IMR-90 (cell line): ENCODE measurements around the gene RNFT2. TPM values are rescaled to one million over a fixed set of nuclear protein-coding genes. Genes with fewer than 3 reads are reported as not detected.

ENCODE experiments used
- ATAC-seq: fragments of 200-7000 bp; cut with Tn5 transposase; 2 replicates; pipeline ENCODE4 v1.9.1; 2020; ENCODE audit warnings: low read depth, mild to moderate bottlenecking, moderate library complexity
- BruUV-seq: library from RNA; stranded (reverse); fragments of 400-500 nt; replicated peaks from 2 replicates; lab custom pipeline; 2021; lab: Mats Ljungman, UMichigan
- CTCF ChIA-PET: fragments of 300-600 bp; formaldehyde crosslinking; extraction: SDS; loops from one replicate; lab custom pipeline; 2021; ENCODE audit warnings: antibody characterized with exemption; lab: Yijun Ruan, JAX
- POLR2A ChIA-PET: fragments of 300-600 bp; sonication (Branson Sonifier 250); formaldehyde crosslinking; loops from one replicate; lab custom pipeline; 2022; ENCODE audit warnings: antibody characterized with exemption; ENCODE audit not compliant: unreplicated experiment; lab: Charles Lee
- DNase-seq: peaks from one replicate; pipeline ENCODE4 v3.0.0; 2013
- H2AFZ ChIP-seq: replicated peaks from 2 replicates; pipeline ENCODE3; 2013; ENCODE audit warnings: low read length, mild to moderate bottlenecking; ENCODE audit not compliant: poor library complexity
- H2AK5ac ChIP-seq: 2 replicates; pipeline ENCODE4 v1.6.1; 2013; ENCODE audit warnings: low read depth, low read length, inconsistent platforms
- H2AK9ac ChIP-seq: replicated peaks from 2 replicates; pipeline ENCODE3; 2013; ENCODE audit warnings: mild to moderate bottlenecking, low read depth, low read length, moderate library complexity; ENCODE audit not compliant: poor library complexity
- H2BK120ac ChIP-seq: 2 replicates; pipeline ENCODE4 v1.6.1; 2013; ENCODE audit warnings: low read depth, low read length, inconsistent platforms
- H2BK15ac ChIP-seq: 3 replicates; pipeline ENCODE4 v1.6.1; 2013; ENCODE audit warnings: low read depth, low read length, inconsistent platforms
- H2BK20ac ChIP-seq: 2 replicates; pipeline ENCODE4 v1.6.1; 2013; ENCODE audit warnings: low read depth, mild to moderate bottlenecking, inconsistent platforms, low read length, moderate library complexity
- H2BK5ac ChIP-seq: 2 replicates; pipeline ENCODE4 v1.6.1; 2013; ENCODE audit warnings: mild to moderate bottlenecking, low read depth, low read length, inconsistent platforms; ENCODE audit not compliant: poor library complexity, severe bottlenecking
- H3K14ac ChIP-seq: replicated peaks from 2 replicates; pipeline ENCODE4 v1.6.1; 2013; ENCODE audit warnings: low read depth, low read length, inconsistent platforms
- H3K18ac ChIP-seq: 2 replicates; pipeline ENCODE4 v1.6.1; 2013; ENCODE audit warnings: low read depth, low read length, control low read depth
- H3K23ac ChIP-seq: 2 replicates; pipeline ENCODE4 v1.6.1; 2013; ENCODE audit warnings: low read depth, low read length, inconsistent platforms
- H3K27ac ChIP-seq: 2 replicates; pipeline ENCODE4 v1.5.1; 2013; ENCODE audit warnings: mild to moderate bottlenecking, control low read depth, low read length; ENCODE audit not compliant: insufficient read depth
- H3K27me3 ChIP-seq: 2 replicates; pipeline ENCODE4 v1.6.1; 2013; ENCODE audit warnings: low read length; ENCODE audit not compliant: control insufficient read depth, insufficient read depth
- H3K36me3 ChIP-seq: 2 replicates; pipeline ENCODE4 v1.6.1; 2013; ENCODE audit warnings: low read length, mixed read lengths; ENCODE audit not compliant: control insufficient read depth, insufficient read depth
- H3K4ac ChIP-seq: 2 replicates; pipeline ENCODE4 v1.6.1; 2013; ENCODE audit warnings: low read depth, low read length, inconsistent platforms
- H3K4me1 ChIP-seq: 2 replicates; pipeline ENCODE4 v1.6.1; 2013; ENCODE audit warnings: low read length, mixed read lengths; ENCODE audit not compliant: control insufficient read depth, insufficient read depth
- H3K4me2 ChIP-seq: 2 replicates; pipeline ENCODE4 v1.6.1; 2013; ENCODE audit warnings: low read depth, mild to moderate bottlenecking, control low read depth, low read length, moderate library complexity
- H3K4me3 ChIP-seq: 2 replicates; pipeline ENCODE4 v1.5.1; 2013; ENCODE audit warnings: low read depth, mild to moderate bottlenecking, control low read depth, low read length, moderate library complexity; ENCODE audit not compliant: insufficient read depth
- H3K56ac ChIP-seq: 2 replicates; pipeline ENCODE4 v1.6.1; 2013; ENCODE audit warnings: low read length, inconsistent platforms; ENCODE audit not compliant: insufficient read depth; ENCODE audit errors: extremely low read depth
- H3K79me1 ChIP-seq, 2 experiments: 2 replicates each; pipeline ENCODE4 v1.6.1; 2013; ENCODE audit warnings: low read length in 2 of 2, inconsistent platforms in 1 of 2, low read depth in 1 of 2
- H3K9ac ChIP-seq: 2 replicates; pipeline ENCODE4 v1.6.1; 2013; ENCODE audit warnings: low read depth, low read length, control low read depth
- H3K9me1 ChIP-seq: 2 replicates; pipeline ENCODE4 v1.6.1; 2013; ENCODE audit warnings: low read length, inconsistent platforms; ENCODE audit not compliant: insufficient read depth
- H3K9me3 ChIP-seq: 2 replicates; pipeline ENCODE4 v1.6.1; 2013; ENCODE audit warnings: low read length; ENCODE audit not compliant: control insufficient read depth, insufficient read depth
- H4K20me1 ChIP-seq: 2 replicates; pipeline ENCODE4 v1.6.1; 2013; ENCODE audit warnings: low read length, inconsistent platforms; ENCODE audit not compliant: insufficient read depth
- H4K5ac ChIP-seq: 2 replicates; pipeline ENCODE4 v1.6.1; 2013; ENCODE audit warnings: mild to moderate bottlenecking, low read depth, low read length, control low read depth
- H4K8ac ChIP-seq, 2 experiments: 2 replicates each; pipeline ENCODE4 v1.6.1; 2013; ENCODE audit warnings: low read depth in 2 of 2, low read length in 2 of 2, control low read depth in 1 of 2, inconsistent platforms in 1 of 2
- H4K91ac ChIP-seq: 2 replicates; pipeline ENCODE4 v1.6.1; 2013; ENCODE audit warnings: low read depth, low read length, inconsistent platforms; ENCODE audit not compliant: insufficient read depth
- BHLHE40 ChIP-seq: fragments of 150-350 bp; IDR thresholded peaks from 2 replicates; pipeline ENCODE4 v1.6.1; 2016; ENCODE audit warnings: mild to moderate bottlenecking, low read depth, low read length
- MAFK ChIP-seq: IDR thresholded peaks from 2 replicates; pipeline ENCODE4 v1.6.1; 2012; ENCODE audit warnings: low read depth, low read length, improper control_type of control experiment
- MAZ ChIP-seq: IDR thresholded peaks from 2 replicates; pipeline ENCODE4 v1.6.1; 2012; ENCODE audit warnings: low read depth, mild to moderate bottlenecking, low read length, improper control_type of control experiment, moderate library complexity, borderline replicate concordance
- RCOR1 ChIP-seq: IDR thresholded peaks from 2 replicates; pipeline ENCODE4 v1.6.1; 2012; ENCODE audit warnings: mild to moderate bottlenecking, low read length, improper control_type of control experiment; ENCODE audit not compliant: insufficient replicate concordance
- RFX5 ChIP-seq: IDR thresholded peaks from 2 replicates; pipeline ENCODE4 v1.8.0; 2012; ENCODE audit warnings: low read depth, mild to moderate bottlenecking, low read length, moderate library complexity
- WGBS, 2 experiments: methylation state at CpG; one replicate each; pipeline versions ENCODE4 v1.1.5 to v1.1.7; 2013; ENCODE audit warnings: missing lambda C conversion rate in 2 of 2; ENCODE audit not compliant: insufficient read length in 1 of 2; ENCODE audit errors: extremely low coverage in 2 of 2; 5-methylcytosine and 5-hydroxymethylcytosine counted together
- dilution Hi-C: fragments of 300-500 bp; cut with HindIII; formaldehyde crosslinking; loops from one replicate; pipeline ENCODE4 v1.14.3; 2018; ENCODE audit warnings: low sequenced_read_pairs; ENCODE audit not compliant: unreplicated experiment
- in situ Hi-C: fragments of 300-500 bp; cut with MboI; formaldehyde crosslinking; loops from 3 replicates; pipeline ENCODE4 v1.14.3; 2019; ENCODE audit warnings: low sequenced_read_pairs, inconsistent platforms, mixed read lengths
- intact Hi-C: fragments of 100-400 bp; cut with micrococcal nuclease; formaldehyde crosslinking; loops from 2 replicates; pipeline ENCODE4 v1.10.0; 2022
- polyA plus RNA-seq, 3 experiments: library from polyadenylated mRNA; depleted of rRNA; stranded (reverse); fragments of >200 nt; gene quantifications; 2 replicates each; pipeline ENCODE4 v1.2.3, GENCODE V29; 2012; ENCODE audit warnings: low replicate concordance in 1 of 3
- total RNA-seq: library from RNA; depleted of rRNA; stranded (reverse); fragments of >200 nt; gene quantifications from 2 replicates; pipeline ENCODE4 v1.2.3, GENCODE V29; 2012
- TF ChIP-seq, protein P1 (sequence below): conservative IDR thresholded peaks from 2 replicates; pipeline ENCODE4 v1.5.1; 2012; ENCODE audit warnings: mild to moderate bottlenecking, low read depth, low read length, improper control_type of control experiment

RNFT2 gene
- total and polyA plus RNA-seq, 2 of the 4 experiments (the other 2 are of a cell fraction): 1.6 to 2.3 TPM

DNA sequence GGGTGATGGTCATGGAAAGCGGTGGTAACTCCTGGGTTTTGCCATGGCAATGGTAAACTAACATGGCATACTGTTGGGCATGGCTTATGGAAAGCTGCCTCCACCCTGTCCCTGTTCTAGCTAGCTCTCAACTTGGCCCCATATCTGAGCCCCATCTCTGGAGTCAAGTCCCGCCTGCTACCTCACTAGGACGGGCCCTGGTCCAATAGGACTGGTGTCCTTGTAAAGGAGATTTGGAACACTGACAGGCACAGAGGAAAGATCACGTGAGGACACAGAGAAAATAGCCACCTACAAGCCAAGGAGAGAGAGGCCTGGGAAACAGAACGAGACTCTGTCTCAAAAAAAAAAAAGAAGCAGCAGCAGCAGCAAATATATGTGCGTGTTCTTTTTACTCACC is 59.8 kb downstream of the RNFT2 start:
- no peak overlapping the region for H2AK5ac ChIP-seq
- no CpG with 5 or more reads among the region's 6 CpGs for WGBS, 2 experiments
- H3K79me1 ChIP-seq: no peaks in the 10 kb centered on the region
- no peaks in the 10 kb centered on the region for H3K9me1 ChIP-seq
- H3K27me3 ChIP-seq: no peaks in the 10 kb centered on the region
- H3K23ac ChIP-seq: no peak overlapping the region
- H3K36me3 ChIP-seq: no peaks in the 10 kb centered on the region
- H2BK15ac ChIP-seq: no peak overlapping the region
- no peak overlapping the region for H3K4ac ChIP-seq
- in situ Hi-C loops: no loop called here
- H3K9ac ChIP-seq: no peak overlapping the region
- no peak overlapping the region for H3K27ac ChIP-seq
- no peak overlapping the region for H3K14ac ChIP-seq
- H3K4me2 ChIP-seq: no peak overlapping the region
- ATAC-seq (no peak), DNase-seq (no peak)
- POLR2A ChIA-PET: no interaction called here
- no peak overlapping the region for H2BK120ac ChIP-seq
- intact Hi-C loops: no loop called here
- H4K5ac ChIP-seq: no peak overlapping the region
- no peak overlapping the region for H2AFZ ChIP-seq
- dilution Hi-C loops: no loop called here
- H2AK9ac ChIP-seq: no peak overlapping the region
- no peaks in the 10 kb centered on the region for H3K9me3 ChIP-seq
- H3K18ac ChIP-seq: no peak overlapping the region
- no peak overlapping the region for H4K91ac ChIP-seq
- no peaks in the 10 kb centered on the region for H4K20me1 ChIP-seq
- H3K4me1 ChIP-seq: no peaks in the 10 kb centered on the region
- H2BK5ac ChIP-seq: no peak overlapping the region
- no peak overlapping the region for H4K8ac ChIP-seq
- CTCF ChIA-PET: no interaction called here
- H3K4me3 ChIP-seq: no peak overlapping the region
- no TSS peak for BruUV-seq
- TF ChIP-seq BHLHE40 (no peak), MAFK (no peak), RFX5 (no peak), MAZ (no peak), RCOR1 (no peak)
- TF ChIP-seq, protein P1, sequence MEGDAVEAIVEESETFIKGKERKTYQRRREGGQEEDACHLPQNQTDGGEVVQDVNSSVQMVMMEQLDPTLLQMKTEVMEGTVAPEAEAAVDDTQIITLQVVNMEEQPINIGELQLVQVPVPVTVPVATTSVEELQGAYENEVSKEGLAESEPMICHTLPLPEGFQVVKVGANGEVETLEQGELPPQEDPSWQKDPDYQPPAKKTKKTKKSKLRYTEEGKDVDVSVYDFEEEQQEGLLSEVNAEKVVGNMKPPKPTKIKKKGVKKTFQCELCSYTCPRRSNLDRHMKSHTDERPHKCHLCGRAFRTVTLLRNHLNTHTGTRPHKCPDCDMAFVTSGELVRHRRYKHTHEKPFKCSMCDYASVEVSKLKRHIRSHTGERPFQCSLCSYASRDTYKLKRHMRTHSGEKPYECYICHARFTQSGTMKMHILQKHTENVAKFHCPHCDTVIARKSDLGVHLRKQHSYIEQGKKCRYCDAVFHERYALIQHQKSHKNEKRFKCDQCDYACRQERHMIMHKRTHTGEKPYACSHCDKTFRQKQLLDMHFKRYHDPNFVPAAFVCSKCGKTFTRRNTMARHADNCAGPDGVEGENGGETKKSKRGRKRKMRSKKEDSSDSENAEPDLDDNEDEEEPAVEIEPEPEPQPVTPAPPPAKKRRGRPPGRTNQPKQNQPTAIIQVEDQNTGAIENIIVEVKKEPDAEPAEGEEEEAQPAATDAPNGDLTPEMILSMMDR: no peak
- H3K56ac ChIP-seq: no peak overlapping the region
- no peak overlapping the region for H2BK20ac ChIP-seq
